ENCODE results near the gene SOBP. TPM values are rescaled to one million over a fixed set of nuclear protein-coding genes. Genes with fewer than 3 reads are reported as not detected.

SOBP gene
- total RNA-seq, 1 donor from 2014 or later = 11.0 TPM

GRCh38 chr6:107523054-107523791 is 33.3 kb downstream of the SOBP start:
- no peak for DNase-seq (ENCODE audit: low spot score)

- DNase-seq (ENCODE audit: low spot score) = no peak
Measured at GRCh38 chr6:107523794-107524193, 33.9 kb downstream of the SOBP start.

- DNase-seq (ENCODE audit: low spot score) = no peak
Measured at GRCh38 chr6:107524626-107525025, 34.7 kb downstream of the SOBP start.

GRCh38 chr6:107531868-107532267 is 42.0 kb downstream of the SOBP start:
- DNase-seq (ENCODE audit: low spot score) = no peak

- no peak for DNase-seq (ENCODE audit: low spot score)
Measured at GRCh38 chr6:107532706-107533105, 42.8 kb downstream of the SOBP start.

GRCh38 chr6:107533415-107534059 is 43.6 kb downstream of the SOBP start:
- DNase-seq (ENCODE audit: low spot score) = no peak

GRCh38 chr6:107534571-107535141 is 44.7 kb downstream of the SOBP start:
- DNase-seq (ENCODE audit: low spot score) = no peak

- DNase-seq (ENCODE audit: low spot score) = no peak
Measured at GRCh38 chr6:107535626-107536025, 45.7 kb downstream of the SOBP start.

GRCh38 chr6:107536180-107536961 is 46.5 kb downstream of the SOBP start:
- no peak for DNase-seq (ENCODE audit: low spot score)

- DNase-seq (ENCODE audit: low spot score) = no peak
Measured at GRCh38 chr6:107537559-107537958, 47.6 kb downstream of the SOBP start.

- no peak for DNase-seq (ENCODE audit: low spot score)
Measured at GRCh38 chr6:107538856-107539387, 49.0 kb downstream of the SOBP start.

- no peak for DNase-seq (ENCODE audit: low spot score)
Measured at GRCh38 chr6:107539409-107539808, 49.5 kb downstream of the SOBP start.

GRCh38 chr6:107539849-107540464 is 50.0 kb downstream of the SOBP start:
- DNase-seq (ENCODE audit: low spot score) = no peak

GRCh38 chr6:107540465-107540857 is 50.5 kb downstream of the SOBP start:
- no peak for DNase-seq (ENCODE audit: low spot score)

- no peak for DNase-seq (ENCODE audit: low spot score)
Measured at GRCh38 chr6:107542192-107542668, 52.3 kb downstream of the SOBP start.

GRCh38 chr6:107543088-107543487 is 53.2 kb downstream of the SOBP start:
- DNase-seq (ENCODE audit: low spot score) = no peak

GRCh38 chr6:107543567-107543966 is 53.6 kb downstream of the SOBP start:
- no peak for DNase-seq (ENCODE audit: low spot score)

GRCh38 chr6:107545763-107546162 is 55.8 kb downstream of the SOBP start:
- DNase-seq (ENCODE audit: low spot score) = no peak

- no peak for DNase-seq (ENCODE audit: low spot score)
Measured at GRCh38 chr6:107546691-107547450, 57.0 kb downstream of the SOBP start.

GRCh38 chr6:107547451-107547840 is 57.5 kb downstream of the SOBP start:
- DNase-seq (ENCODE audit: low spot score) = no peak
